Lower leg skin (tissue), 4 donors: ENCODE measurements around the gene NATD1. TPM values are rescaled to one million over a fixed set of nuclear protein-coding genes. Genes with fewer than 3 reads are reported as not detected.
A peak's percentile ranks its signal among the peaks of the same experiment; 100 is the strongest.

Source experiments
- DNase-seq, 2 donors: peaks; one replicate each; pipeline ENCODE4 v3.0.0-alpha.2; 2019; ENCODE audit warnings: low spot score in 2 of 2
- H3K4me3 ChIP-seq: fragments of 200-600 bp; sonication (generic); 2 replicates; pipeline ENCODE4 v1.5.1; 2017; ENCODE audit warnings: mild to moderate bottlenecking, low read depth; ENCODE audit not compliant: poor library complexity, severe bottlenecking
- POLR2A ChIP-seq, 2 donors: fragments of 450-650 bp; IDR thresholded peaks; one replicate each; pipeline ENCODE4 v1.6.1; 2016 to 2017; ENCODE audit warnings: antibody characterized with exemption in 2 of 2, mild to moderate bottlenecking in 1 of 2, moderate library complexity in 1 of 2
- WGBS, 2 donors: methylation state at CpG; one replicate each; pipeline ENCODE4 v1.1.5; 2018; 5-methylcytosine and 5-hydroxymethylcytosine counted together
- intact Hi-C: fragments of 100-400 bp; cut with DNase I; formaldehyde crosslinking; loops from one replicate; pipeline ENCODE4 v1.15.0; 2023; ENCODE audit warnings: low total_unique reads
- total RNA-seq, 4 donors: library from RNA; depleted of rRNA; stranded (reverse); fragments of >200 nt; gene quantifications; one replicate each; pipeline ENCODE4 v1.1.0, GENCODE V29; 2016
- TF ChIP-seq, protein P1 (sequence below), 3 donors: fragments of 450-650 bp; IDR thresholded peaks; one replicate each; pipeline ENCODE4 v1.5.1; 2016; ENCODE audit warnings: antibody characterized with exemption in 3 of 3, mild to moderate bottlenecking in 3 of 3, moderate library complexity in 2 of 3

NATD1 gene
- total RNA-seq, 4 donors from 2014 or later = 12.3 to 18.8 (median 16.0) TPM

- DNase-seq = peak in 1 of 2 donors; percentile 47
- no peak overlapping the region for H3K4me3 ChIP-seq
- intact Hi-C loops = loop anchor here (10.0 kb wide), 1 partner anchor 85 kb away; the partner anchor contains the start of gene DHRS7B
- 26 to 37% methylated on average over 16 to 17 of the region's 17 CpGs for WGBS, 2 donors
- TF ChIP-seq, protein P1, sequence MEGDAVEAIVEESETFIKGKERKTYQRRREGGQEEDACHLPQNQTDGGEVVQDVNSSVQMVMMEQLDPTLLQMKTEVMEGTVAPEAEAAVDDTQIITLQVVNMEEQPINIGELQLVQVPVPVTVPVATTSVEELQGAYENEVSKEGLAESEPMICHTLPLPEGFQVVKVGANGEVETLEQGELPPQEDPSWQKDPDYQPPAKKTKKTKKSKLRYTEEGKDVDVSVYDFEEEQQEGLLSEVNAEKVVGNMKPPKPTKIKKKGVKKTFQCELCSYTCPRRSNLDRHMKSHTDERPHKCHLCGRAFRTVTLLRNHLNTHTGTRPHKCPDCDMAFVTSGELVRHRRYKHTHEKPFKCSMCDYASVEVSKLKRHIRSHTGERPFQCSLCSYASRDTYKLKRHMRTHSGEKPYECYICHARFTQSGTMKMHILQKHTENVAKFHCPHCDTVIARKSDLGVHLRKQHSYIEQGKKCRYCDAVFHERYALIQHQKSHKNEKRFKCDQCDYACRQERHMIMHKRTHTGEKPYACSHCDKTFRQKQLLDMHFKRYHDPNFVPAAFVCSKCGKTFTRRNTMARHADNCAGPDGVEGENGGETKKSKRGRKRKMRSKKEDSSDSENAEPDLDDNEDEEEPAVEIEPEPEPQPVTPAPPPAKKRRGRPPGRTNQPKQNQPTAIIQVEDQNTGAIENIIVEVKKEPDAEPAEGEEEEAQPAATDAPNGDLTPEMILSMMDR (IDR thresholded peaks at IDR 0.05) = no peak
- TF ChIP-seq POLR2A (IDR thresholded peaks at IDR 0.05) = no peak
Measured at GRCh38 chr17:21209511-21210175, 43.6 kb downstream of the NATD1 start.

DNA sequence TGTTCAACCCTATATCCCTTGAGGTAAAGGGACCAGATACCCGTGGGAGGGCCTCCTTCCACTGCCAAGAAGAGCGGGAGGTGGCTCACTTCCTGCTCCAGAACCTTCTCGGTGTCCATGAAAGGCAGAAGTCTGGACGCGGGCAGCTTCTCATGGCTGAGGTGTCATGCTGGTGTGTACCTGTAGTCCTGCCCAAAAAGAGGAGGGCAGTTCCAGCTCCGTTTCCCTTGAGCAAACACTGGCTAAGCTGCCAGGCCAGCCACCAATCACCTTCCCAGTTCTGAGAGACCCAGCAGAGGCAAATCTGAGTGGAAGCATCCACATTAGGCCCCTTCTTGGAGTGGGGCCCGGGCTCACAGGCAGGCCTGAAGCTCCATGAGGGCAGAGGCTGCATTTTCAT, 44.9 kb downstream of the NATD1 start:
- intact Hi-C loops = no loop called here
- TF ChIP-seq, protein P1 (IDR thresholded peaks at IDR 0.05) = no peak
- TF ChIP-seq POLR2A (IDR thresholded peaks at IDR 0.05) = no peak
- H3K4me3 ChIP-seq = no peak overlapping the region
- WGBS, 2 donors = 61 to 70% methylated on average over 6 to 7 of the region's 7 CpGs
- DNase-seq = no peak

GRCh38 chr17:21204935-21205334, 48.3 kb downstream of the NATD1 start:
- DNase-seq = no peak
- H3K4me3 ChIP-seq = no peak overlapping the region
- TF ChIP-seq, protein P1 (IDR thresholded peaks at IDR 0.05) = no peak
- no peak for TF ChIP-seq POLR2A (IDR thresholded peaks at IDR 0.05)
- intact Hi-C loops = no loop called here
- WGBS, 2 donors = 73 to 79% methylated on average over 3 to 9 of the region's 9 CpGs

DNA sequence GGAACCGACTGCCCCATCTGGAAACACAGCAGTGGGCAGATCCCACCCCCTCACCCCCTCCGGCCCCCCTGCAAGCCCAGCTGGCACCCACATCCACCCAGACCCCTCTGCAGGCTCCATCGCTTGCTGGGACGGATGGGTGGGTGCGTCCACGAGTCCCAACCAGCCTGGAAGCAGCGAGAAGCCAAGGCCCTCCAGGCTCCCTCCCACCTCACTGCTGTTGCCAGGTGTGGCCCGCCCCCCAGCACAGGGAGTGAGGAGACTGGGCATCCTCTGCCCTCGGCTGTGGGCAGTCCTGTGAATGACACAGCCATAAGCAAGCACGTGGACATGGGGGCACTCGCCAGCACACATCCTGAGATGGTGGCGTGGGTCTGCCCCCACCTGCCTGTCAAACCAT, 50.7 kb downstream of the NATD1 start:
- intact Hi-C loops = no loop called here
- DNase-seq = no peak
- H3K4me3 ChIP-seq = no peak overlapping the region
- 59 to 81% methylated on average over 5 to 12 of the region's 12 CpGs for WGBS, 2 donors
- TF ChIP-seq, protein P1 (IDR thresholded peaks at IDR 0.05) = no peak
- no peak for TF ChIP-seq POLR2A (IDR thresholded peaks at IDR 0.05)

DNA sequence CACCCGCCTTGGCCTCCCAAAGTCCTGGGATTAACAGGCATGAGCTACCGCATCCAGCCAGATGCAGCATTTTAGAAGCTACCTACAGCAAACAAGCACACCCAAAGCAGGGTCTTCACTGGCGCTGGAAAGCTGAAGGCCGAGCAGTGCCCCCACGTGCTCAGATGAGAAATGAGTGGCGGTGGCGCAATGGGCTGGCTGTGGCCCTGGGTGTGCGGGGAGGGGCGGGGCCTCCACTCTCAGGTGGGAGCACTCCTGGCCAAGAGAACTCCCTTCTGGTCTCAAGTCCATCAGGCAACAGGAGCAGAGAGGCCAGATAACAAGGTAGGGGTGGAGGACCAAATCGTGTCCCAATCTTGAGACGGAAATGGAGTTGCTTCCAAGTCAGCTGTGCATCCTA, 51.3 kb downstream of the NATD1 start:
- no peak for DNase-seq
- 86% methylated on average over 11 of the region's 11 CpGs for WGBS, 2 donors
- intact Hi-C loops = no loop called here
- TF ChIP-seq, protein P1 (IDR thresholded peaks at IDR 0.05) = no peak
- TF ChIP-seq POLR2A (IDR thresholded peaks at IDR 0.05) = no peak
- no peak overlapping the region for H3K4me3 ChIP-seq

DNA sequence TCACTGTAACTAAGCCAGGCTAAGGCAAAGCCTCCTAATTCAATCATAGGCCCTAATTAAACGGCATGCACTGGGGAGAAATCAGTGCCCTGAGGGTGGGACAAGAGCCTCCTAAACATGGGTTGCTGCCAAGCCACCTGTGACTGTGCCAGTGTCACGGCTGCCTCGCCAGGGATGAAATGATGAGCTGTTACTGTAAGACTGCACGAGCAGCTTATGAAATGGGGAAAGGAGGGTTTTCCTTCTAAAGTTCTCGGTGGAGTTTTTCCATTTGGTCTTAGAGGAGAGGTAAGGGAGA, 52.0 kb downstream of the NATD1 start:
- DNase-seq = no peak
- intact Hi-C loops = no loop called here
- H3K4me3 ChIP-seq = no peak overlapping the region
- TF ChIP-seq, protein P1 (IDR thresholded peaks at IDR 0.05) = no peak
- TF ChIP-seq POLR2A (IDR thresholded peaks at IDR 0.05) = no peak
- 19% methylated on average over 5 of the region's 5 CpGs for WGBS, 2 donors
